K562 (cell line): ENCODE measurements around the gene PARD3B. TPM values are rescaled to one million over a fixed set of nuclear protein-coding genes. Genes with fewer than 3 reads are reported as not detected.

Source experiments
- ATAC-seq: fragments of 200-7000 bp; cut with Tn5 transposase; 3 replicates; pipeline ENCODE4 v1.9.1; 2020; ENCODE audit warnings: moderate library complexity
- BruUV-seq: library from RNA; stranded (reverse); fragments of 400-500 nt; replicated peaks from 2 replicates; lab custom pipeline; 2021; lab: Mats Ljungman, UMichigan
- CTCF ChIA-PET: fragments of 300-600 bp; formaldehyde crosslinking; extraction: SDS; loops from one replicate; lab custom pipeline; 2021; ENCODE audit warnings: low intra/inter-chr PET ratio; lab: Yijun Ruan, JAX
- POLR2A ChIA-PET: fragments of 300-600, 350-650 bp; sonication (Branson Sonifier 250); formaldehyde crosslinking; extraction: SDS; loops from one replicate; lab custom pipeline; 2021; ENCODE audit warnings: antibody characterized with exemption, inconsistent platforms; lab: Yijun Ruan, JAX
- DNase-seq, 4 experiments: peaks; one replicate each; pipeline versions ENCODE4 v3.0.0 to v3.0.0-alpha.2; 2011 to 2018; ENCODE audit warnings: low spot score in 3 of 4, mixed read lengths in 3 of 4; ENCODE audit errors: extremely low read depth in 1 of 4
- FAIRE-seq: peaks from 2 replicates; lab custom pipeline; 2011; peaks lifted over from hg19 to GRCh38; lab: Jason Lieb, UNC
- H2AFZ ChIP-seq: 2 replicates; pipeline ENCODE4 v1.6.0; 2011; ENCODE audit warnings: low read depth, low read length, control low read depth, inconsistent platforms
- H3K27ac ChIP-seq: fragments of 200-600 bp; 3 replicates; pipeline ENCODE4 v1.8.0; 2011; ENCODE audit warnings: low read depth, mild to moderate bottlenecking, control low read depth, inconsistent platforms, low read length, moderate library complexity, mixed read lengths; ENCODE audit errors: extremely low read depth
- H3K27me3 ChIP-seq, 2 experiments: fragments of 300-600 bp in 1 of 2; 2 replicates in 1 of 2; 3 replicates in 1 of 2; pipeline versions ENCODE4 v1.6.0 to v1.8.0; 2011; ENCODE audit warnings: inconsistent platforms in 2 of 2, low read length in 2 of 2, mild to moderate bottlenecking in 1 of 2, mixed read lengths in 1 of 2, moderate library complexity in 1 of 2; ENCODE audit not compliant: control insufficient read depth in 2 of 2, insufficient read depth in 2 of 2
- H3K36me3 ChIP-seq: fragments of 300-600 bp; 3 replicates; pipeline ENCODE4 v1.8.0; 2011; ENCODE audit warnings: mild to moderate bottlenecking, low read length, inconsistent platforms; ENCODE audit not compliant: control insufficient read depth, insufficient read depth
- H3K4me1 ChIP-seq, 2 experiments: fragments of 200-600 bp in 1 of 2; replicated peaks in 1 of 2; 2 replicates in 1 of 2; 3 replicates in 1 of 2; pipeline versions ENCODE4 v1.5.1 to v1.8.0; 2011; ENCODE audit warnings: inconsistent platforms in 2 of 2, low read length in 2 of 2, mild to moderate bottlenecking in 1 of 2, mixed read lengths in 1 of 2, moderate library complexity in 1 of 2; ENCODE audit not compliant: control insufficient read depth in 2 of 2, insufficient read depth in 2 of 2
- H3K4me2 ChIP-seq: 2 replicates; pipeline ENCODE4 v1.6.1; 2011; ENCODE audit warnings: low read length, control low read depth, inconsistent platforms, mixed read lengths; ENCODE audit not compliant: insufficient read depth
- H3K4me3 ChIP-seq: fragments of 200-600 bp; sonication (generic), shearing (Covaris generic); 2 replicates; pipeline ENCODE4 v1.5.1; 2016; ENCODE audit warnings: control low read depth, inconsistent platforms
- H3K79me2 ChIP-seq: fragments of 200-600 bp; 3 replicates; pipeline ENCODE4 v1.8.0; 2011; ENCODE audit warnings: low read length, inconsistent platforms; ENCODE audit not compliant: control insufficient read depth, insufficient read depth
- H3K9ac ChIP-seq, 2 experiments: 2 replicates each; pipeline versions ENCODE4 v1.6.0 to v1.6.1; 2011; ENCODE audit warnings: low read depth in 2 of 2, low read length in 2 of 2, control low read depth in 1 of 2, inconsistent platforms in 1 of 2, mild to moderate bottlenecking in 1 of 2, mixed read lengths in 1 of 2; ENCODE audit not compliant: insufficient read depth in 1 of 2
- H3K9me1 ChIP-seq: one replicate; pipeline ENCODE4 v1.6.0; 2011; ENCODE audit warnings: inconsistent platforms, mild to moderate bottlenecking, low read length, moderate library complexity; ENCODE audit not compliant: control insufficient read depth, insufficient read depth
- H3K9me3 ChIP-seq: replicated peaks from 2 replicates; pipeline ENCODE4 v1.5.1; 2011; ENCODE audit warnings: low read depth, low read length, inconsistent platforms; ENCODE audit not compliant: control insufficient read depth, insufficient read depth
- H4K20me1 ChIP-seq: replicated peaks from 2 replicates; pipeline ENCODE4 v1.6.1; 2011; ENCODE audit warnings: low read length, inconsistent platforms, mixed read lengths; ENCODE audit not compliant: control insufficient read depth, insufficient read depth
- CEBPB ChIP-seq: fragments of 450-650 bp; IDR thresholded peaks from 2 replicates; pipeline ENCODE4 v1.6.1; 2016; ENCODE audit warnings: missing genetic modification characterization, missing compliant biosample characterization
- HLTF ChIP-seq: fragments of 450-650 bp; IDR thresholded peaks from 2 replicates; pipeline ENCODE4 v1.6.1; 2016
- HNRNPUL1 ChIP-seq: fragments of 200-400 bp; formaldehyde crosslinking; IDR thresholded peaks from 2 replicates; pipeline ENCODE4 v1.6.1; 2017; ENCODE audit warnings: low read length
- IRF2 ChIP-seq: sonication (generic); formaldehyde crosslinking; IDR thresholded peaks from 2 replicates; pipeline ENCODE4 v1.8.1; 2022; ENCODE audit warnings: mild to moderate bottlenecking, missing genetic modification reagents
- NR4A1 ChIP-seq, 2 experiments: fragments of 250-450 bp in 1 of 2; fragments of 450-650 bp in 1 of 2; sonication (Bioruptor Pico) in 1 of 2; IDR thresholded peaks; 2 replicates each; pipeline versions ENCODE4 v1.4.0 to v1.6.1; 2016 to 2020; ENCODE audit warnings: mild to moderate bottlenecking in 2 of 2, missing compliant biosample characterization in 1 of 2, missing genetic modification characterization in 1 of 2, moderate library complexity in 1 of 2
- ZNF24 ChIP-seq: fragments of 450-650 bp; IDR thresholded peaks from 2 replicates; pipeline ENCODE4 v1.6.1; 2016
- ZNF253 ChIP-seq: fragments of 250-450 bp; sonication (Bioruptor Pico); conservative IDR thresholded peaks from 2 replicates; pipeline ENCODE4 v1.6.1; 2021; ENCODE audit warnings: mild to moderate bottlenecking
- WGBS: fragments of 100-300 bp; shearing (Covaris generic); methylation state at CpG from one replicate; pipeline ENCODE4 v1.1.6; 2016; ENCODE audit warnings: low coverage, mixed read lengths; ENCODE audit not compliant: insufficient coverage; ENCODE audit errors: missing lambda C conversion rate; 5-methylcytosine and 5-hydroxymethylcytosine counted together
- in situ Hi-C: fragments of 300-500 bp; cut with MboI; formaldehyde crosslinking; loops from 4 replicates; pipeline ENCODE4 v1.15.0; 2018; ENCODE audit warnings: inconsistent platforms, mixed read lengths
- intact Hi-C: fragments of 100-400 bp; cut with micrococcal nuclease; formaldehyde crosslinking; loops from 2 replicates; pipeline ENCODE4 v1.14.2; 2022
- polyA plus RNA-seq, 8 experiments: library from polyadenylated mRNA; depleted of rRNA in 4 of 8; stranded (reverse) in 5 of 8; unstranded in 3 of 8; fragments of >200 nt; fragmentation: Nextera tagmentation in 2 of 8; fragmentation: Illumina TruSeq in 1 of 8; extraction: Ambion mirVana in 2 of 8; extraction: Trizol in 1 of 8; gene quantifications; 2 replicates each; pipeline versions ENCODE4 v1.2.1 to v1.2.3, GENCODE V29; 2011 to 2014; ENCODE audit warnings: inconsistent platforms in 1 of 8, missing spikeins in 1 of 8
- total RNA-seq, 7 experiments: library from RNA; depleted of rRNA in 6 of 7; stranded (reverse); fragments of >200 nt in 6 of 7; fragmentation: Illumina TruSeq in 2 of 7; extraction: Trizol in 2 of 7; gene quantifications; 2 replicates each; pipeline versions ENCODE4 v1.2.1 to v1.2.3, GENCODE V29; 2011 to 2021; ENCODE audit warnings: low replicate concordance in 1 of 7
- TF ChIP-seq, protein P1 (sequence below): sonication (generic); formaldehyde crosslinking; IDR thresholded peaks from 2 replicates; pipeline ENCODE4 v1.4.0; 2020; ENCODE audit warnings: mild to moderate bottlenecking, missing genetic modification reagents
- TF ChIP-seq, protein P2 (sequence below): fragments of 200-400 bp; formaldehyde crosslinking; IDR thresholded peaks from 2 replicates; pipeline ENCODE4 v1.6.1; 2017; ENCODE audit warnings: mild to moderate bottlenecking, low read depth, low read length, moderate library complexity

Gene PARD3B
- total and polyA plus RNA-seq, 9 of the 15 experiments (the other 6 are each of a cell fraction or from before 2014, with no cell fraction given), result 0.15 to 3.0 (median 1.1) TPM

- TF ChIP-seq, protein P1, sequence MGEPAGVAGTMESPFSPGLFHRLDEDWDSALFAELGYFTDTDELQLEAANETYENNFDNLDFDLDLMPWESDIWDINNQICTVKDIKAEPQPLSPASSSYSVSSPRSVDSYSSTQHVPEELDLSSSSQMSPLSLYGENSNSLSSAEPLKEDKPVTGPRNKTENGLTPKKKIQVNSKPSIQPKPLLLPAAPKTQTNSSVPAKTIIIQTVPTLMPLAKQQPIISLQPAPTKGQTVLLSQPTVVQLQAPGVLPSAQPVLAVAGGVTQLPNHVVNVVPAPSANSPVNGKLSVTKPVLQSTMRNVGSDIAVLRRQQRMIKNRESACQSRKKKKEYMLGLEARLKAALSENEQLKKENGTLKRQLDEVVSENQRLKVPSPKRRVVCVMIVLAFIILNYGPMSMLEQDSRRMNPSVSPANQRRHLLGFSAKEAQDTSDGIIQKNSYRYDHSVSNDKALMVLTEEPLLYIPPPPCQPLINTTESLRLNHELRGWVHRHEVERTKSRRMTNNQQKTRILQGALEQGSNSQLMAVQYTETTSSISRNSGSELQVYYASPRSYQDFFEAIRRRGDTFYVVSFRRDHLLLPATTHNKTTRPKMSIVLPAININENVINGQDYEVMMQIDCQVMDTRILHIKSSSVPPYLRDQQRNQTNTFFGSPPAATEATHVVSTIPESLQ, result no peak
- TF ChIP-seq HLTF (no peak), NR4A1 (CRISPR knock-in tag; IDR thresholded peaks at IDR 0.05) (no peak), NR4A1 (tag; IDR thresholded peaks at IDR 0.05) (no peak)
- TF ChIP-seq, all 486 proteins: peak for 1
Measured at GRCh38 chr2:204514439-204514838, 30.8 kb upstream of the PARD3B start (continued).

DNA sequence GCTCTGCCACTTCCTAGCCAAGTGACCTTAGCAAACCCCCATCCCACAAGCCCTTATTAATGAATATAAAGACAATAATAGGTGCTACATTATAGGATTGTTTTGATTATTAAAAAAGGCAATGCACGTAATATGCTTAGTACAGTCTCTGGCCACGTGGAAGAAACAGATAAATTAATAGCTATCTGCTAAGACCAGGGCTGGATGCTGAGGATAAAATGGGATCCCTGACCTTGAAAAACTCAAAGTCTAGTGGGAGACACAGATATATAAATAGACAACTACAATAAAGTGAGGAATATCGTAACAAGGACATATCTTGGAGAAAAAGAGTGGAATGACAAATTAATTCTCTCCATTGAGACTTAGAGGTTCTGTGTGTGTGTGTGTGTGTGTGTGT lies 29.9 kb upstream of the PARD3B start:
- H3K4me1 ChIP-seq, result no peaks in the 10 kb centered on the region
- H3K27me3 ChIP-seq, result no peaks in the 10 kb centered on the region
- in situ Hi-C loops, result no loop called here
- 24% methylated on average over 3 of the region's 3 CpGs for WGBS
- intact Hi-C loops, result no loop called here
- H2AFZ ChIP-seq, result no peak overlapping the region
- CTCF ChIA-PET, result no interaction called here
- H3K9me3 ChIP-seq, result no peaks in the 10 kb centered on the region
- H3K9me1 ChIP-seq, result no peaks in the 10 kb centered on the region
- BruUV-seq, result no TSS peak
- no peaks in the 10 kb centered on the region for H3K79me2 ChIP-seq
- H3K27ac ChIP-seq, result no peak overlapping the region
- H3K36me3 ChIP-seq, result no peaks in the 10 kb centered on the region
- H3K4me2 ChIP-seq, result no peak overlapping the region
- H3K9ac ChIP-seq, result no peak overlapping the region
- no peak for ATAC-seq
- no peaks in the 10 kb centered on the region for H4K20me1 ChIP-seq
- no peak for DNase-seq
- no peak for FAIRE-seq
- no peak overlapping the region for H3K4me3 ChIP-seq
- POLR2A ChIA-PET, result no interaction called here
- no peak for TF ChIP-seq ZNF24
- TF ChIP-seq ZNF253 (CRISPR knock-in tag), result no peak
- TF ChIP-seq HNRNPUL1, result no peak
- no peak for TF ChIP-seq CEBPB (tag)
- TF ChIP-seq IRF2 (CRISPR knock-in tag), result no peak
- TF ChIP-seq, protein P2, sequence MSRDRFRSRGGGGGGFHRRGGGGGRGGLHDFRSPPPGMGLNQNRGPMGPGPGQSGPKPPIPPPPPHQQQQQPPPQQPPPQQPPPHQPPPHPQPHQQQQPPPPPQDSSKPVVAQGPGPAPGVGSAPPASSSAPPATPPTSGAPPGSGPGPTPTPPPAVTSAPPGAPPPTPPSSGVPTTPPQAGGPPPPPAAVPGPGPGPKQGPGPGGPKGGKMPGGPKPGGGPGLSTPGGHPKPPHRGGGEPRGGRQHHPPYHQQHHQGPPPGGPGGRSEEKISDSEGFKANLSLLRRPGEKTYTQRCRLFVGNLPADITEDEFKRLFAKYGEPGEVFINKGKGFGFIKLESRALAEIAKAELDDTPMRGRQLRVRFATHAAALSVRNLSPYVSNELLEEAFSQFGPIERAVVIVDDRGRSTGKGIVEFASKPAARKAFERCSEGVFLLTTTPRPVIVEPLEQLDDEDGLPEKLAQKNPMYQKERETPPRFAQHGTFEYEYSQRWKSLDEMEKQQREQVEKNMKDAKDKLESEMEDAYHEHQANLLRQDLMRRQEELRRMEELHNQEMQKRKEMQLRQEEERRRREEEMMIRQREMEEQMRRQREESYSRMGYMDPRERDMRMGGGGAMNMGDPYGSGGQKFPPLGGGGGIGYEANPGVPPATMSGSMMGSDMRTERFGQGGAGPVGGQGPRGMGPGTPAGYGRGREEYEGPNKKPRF, result no peak
